GM12865 (cell line): ENCODE data around the gene MRPL52.

Experiments
- DNase-seq: peaks from one replicate; pipeline ENCODE4 v3.0.0; 2010; ENCODE audit warnings: low read depth
- H3K4me3 ChIP-seq: 2 replicates; pipeline ENCODE4 v1.5.1; 2011; ENCODE audit warnings: mild to moderate bottlenecking, low read depth, low read length, control low read depth
- CTCF ChIP-seq: IDR thresholded peaks from 2 replicates; pipeline ENCODE4 v1.5.1; 2011; ENCODE audit warnings: low read length, control low read depth, low read depth, inconsistent platforms; ENCODE audit not compliant: insufficient read depth; ENCODE audit errors: missing control alignments

Gene MRPL52

GRCh38 chr14:22829661-22830442, at the start of gene MRPL52:
TSS of gene MRPL52 (plus strand) at chr14:22829887. CDS start at chr14:22829913, 26 bp downstream.
- peak within 1 kb of the TSS; percentile 85 for H3K4me3 ChIP-seq
- peak; percentile 96 for DNase-seq
- no peak for TF ChIP-seq CTCF

DNA sequence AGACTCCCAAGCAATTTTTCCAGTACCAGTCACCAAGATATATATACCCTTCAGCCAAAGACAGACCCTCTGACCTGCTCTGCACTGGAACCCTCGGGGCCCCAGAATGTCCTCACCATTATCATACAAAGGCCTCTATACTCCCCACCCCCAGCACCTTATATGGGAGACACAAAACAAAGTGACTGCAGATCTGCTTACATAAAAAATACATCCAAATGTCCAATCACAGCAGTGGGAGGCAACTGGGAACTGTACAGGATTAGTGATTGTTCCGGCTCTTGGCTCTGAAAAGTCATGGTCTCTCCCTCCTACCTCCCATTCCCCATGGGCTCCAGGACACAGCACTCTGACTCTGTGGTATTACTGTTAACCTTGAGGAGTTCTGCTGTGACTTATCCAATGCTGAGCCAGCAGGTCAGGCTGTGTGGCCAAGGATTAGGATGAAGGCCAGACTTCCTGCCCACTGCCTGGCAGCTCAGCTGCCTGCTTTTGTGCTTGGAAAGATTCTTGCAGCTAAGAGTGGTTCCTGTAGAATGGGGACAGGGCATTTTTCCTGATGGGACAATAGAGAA, 49.5 kb upstream of the MRPL52 start:
- H3K4me3 ChIP-seq: no peak overlapping the region
- no peak for DNase-seq
- TF ChIP-seq CTCF: no peak

DNA sequence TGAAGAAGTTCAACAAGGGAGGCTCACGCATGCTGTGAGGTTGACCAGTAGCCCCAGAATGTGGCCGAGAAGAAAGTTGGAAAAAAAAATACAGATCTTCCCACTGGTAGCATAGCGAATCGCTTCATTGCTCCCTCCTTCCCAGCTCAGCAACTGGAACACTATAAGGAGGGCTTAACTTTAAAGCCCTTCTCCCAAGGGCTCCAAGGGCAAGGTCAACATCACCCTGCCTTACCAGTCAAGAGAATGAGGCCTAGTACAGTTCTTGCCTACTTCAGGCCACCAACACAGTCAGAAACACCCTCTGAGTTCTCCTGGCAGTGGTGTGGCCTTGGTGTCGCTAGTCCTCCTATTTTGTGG, 48.8 kb upstream of the MRPL52 start:
- TF ChIP-seq CTCF: no peak
- DNase-seq: no peak
- no peak overlapping the region for H3K4me3 ChIP-seq

- DNase-seq: no peak
- no peak overlapping the region for H3K4me3 ChIP-seq
- TF ChIP-seq CTCF: no peak
These were observed 48.2 kb upstream of the MRPL52 start for GRCh38 chr14:22781301-22781991.

- TF ChIP-seq CTCF: no peak
- no peak overlapping the region for H3K4me3 ChIP-seq
- DNase-seq: no peak
These were observed 43.0 kb upstream of the MRPL52 start for GRCh38 chr14:22786685-22787084.

- no peak for TF ChIP-seq CTCF
- DNase-seq: no peak
- H3K4me3 ChIP-seq: no peak overlapping the region
These were observed 38.4 kb upstream of the MRPL52 start for GRCh38 chr14:22791301-22791700.
